A549 treated with ZK216348 at 1 μM for 4 hours (cell line): ENCODE data around the gene BBS2. TPM values are rescaled to one million over a fixed set of nuclear protein-coding genes. Genes with fewer than 3 reads are reported as not detected.

Experiments used
- total RNA-seq: library from RNA; stranded (reverse); fragments of 200-300 nt; extraction: Qiagen RNA extraction; gene quantifications from 5 replicates; pipeline ENCODE4 v1.2.3, GENCODE V29; 2022; ENCODE audit warnings: low read depth

Gene BBS2
- total RNA-seq = 17.8 to 26.2 TPM (median 24.4 TPM) in 5 replicates

GRCh38 chr16:56519459-56520250 is at the start of gene BBS2:
BBS2 (minus strand) TSS chr16:56520024; CDS start chr16:56519862, 162 bp downstream.

GRCh38 chr16:56564793-56565477 is 45.1 kb upstream of the BBS2 start, which contains the start of gene MT4:
MT4 (plus strand) TSS chr16:56565073; CDS start chr16:56565129, 56 bp downstream.

GRCh38 chr16:56450986-56451752 is 68.7 kb downstream of the BBS2 start, which contains the start of the genes NUDT21 and OGFOD1:
NUDT21 (minus strand) TSS chr16:56451332; CDS start chr16:56451202, 130 bp downstream.
OGFOD1 (plus strand) TSS chr16:56451554; CDS start chr16:56451613, 59 bp downstream.

Other genes starting within 250 kb of the BBS2 start
- gene AMFR, start 94.5 kb downstream of the BBS2 start, total RNA-seq = 56.8 to 70.3 TPM (median 63.5 TPM) in 5 replicates
- gene NUDT21, start 68.7 kb downstream of the BBS2 start, total RNA-seq = 96.5 to 120 TPM (median 112 TPM) in 5 replicates
- gene OGFOD1, start 68.5 kb downstream of the BBS2 start, total RNA-seq = 68.7 to 103 TPM (median 78.3 TPM) in 5 replicates
- gene MT4, start 45.0 kb upstream of the BBS2 start, total RNA-seq = not detected in 5 replicates
- 0.64 to 0.68 TPM in 2 of 5 replicates, not detected in the others for gene MT3, start 69.5 kb upstream of the BBS2 start, total RNA-seq
- 867 to 1,542 TPM (median 1,146 TPM) in 5 replicates for gene MT2A, start 88.6 kb upstream of the BBS2 start, total RNA-seq
- 0.34 TPM in 1 of 5 replicates, not detected in the others for gene MT1E, start 105.8 kb upstream of the BBS2 start, total RNA-seq
- not detected in 5 replicates for gene MT1M, start 112.6 kb upstream of the BBS2 start, total RNA-seq
- gene MT1A, start 118.6 kb upstream of the BBS2 start, total RNA-seq = 16.3 to 25.0 TPM (median 19.6 TPM) in 5 replicates
- not detected in 5 replicates for gene MT1B, start 131.9 kb upstream of the BBS2 start, total RNA-seq
- gene MT1F, start 137.9 kb upstream of the BBS2 start, total RNA-seq = 10.7 to 22.0 TPM (median 14.6 TPM) in 5 replicates
- not detected in 5 replicates for gene MT1G, start 148.0 kb upstream of the BBS2 start, total RNA-seq
- not detected in 5 replicates for gene MT1H, start 149.8 kb upstream of the BBS2 start, total RNA-seq
- gene MT1X, start 162.4 kb upstream of the BBS2 start, total RNA-seq = 269 to 464 TPM (median 369 TPM) in 5 replicates
- gene NUP93, start 210.1 kb upstream of the BBS2 start, total RNA-seq = 85.7 to 112 TPM (median 105 TPM) in 5 replicates